Skeletal muscle tissue (tissue), 5 donors: Measurements from ENCODE around the gene PITPNM3. TPM values are rescaled to one million over a fixed set of nuclear protein-coding genes. Genes with fewer than 3 reads are reported as not detected.

Source experiments
- H3K27ac ChIP-seq: one replicate; pipeline ENCODE4 v1.7.0; 2013; ENCODE audit warnings: mild to moderate bottlenecking, low read depth, low read length, inconsistent platforms
- H3K27me3 ChIP-seq, 3 donors: one replicate each; pipeline ENCODE4 v1.7.0; 2013; ENCODE audit warnings: low read length in 3 of 3; ENCODE audit not compliant: control insufficient read depth in 3 of 3, insufficient read depth in 3 of 3
- H3K36me3 ChIP-seq, 3 donors: one replicate each; pipeline ENCODE4 v1.7.0; 2013; ENCODE audit warnings: low read length in 3 of 3; ENCODE audit not compliant: control insufficient read depth in 3 of 3, insufficient read depth in 3 of 3
- H3K4me1 ChIP-seq, 3 donors: one replicate each; pipeline ENCODE4 v1.7.0; 2013; ENCODE audit warnings: low read length in 3 of 3, mild to moderate bottlenecking in 3 of 3; ENCODE audit not compliant: control insufficient read depth in 3 of 3, insufficient read depth in 3 of 3
- H3K4me3 ChIP-seq, 3 donors: one replicate each; pipeline ENCODE4 v1.7.0; 2013; ENCODE audit warnings: low read length in 3 of 3
- H3K9ac ChIP-seq, 3 donors: one replicate each; pipeline ENCODE4 v1.7.0; 2013; ENCODE audit warnings: low read length in 3 of 3, mild to moderate bottlenecking in 3 of 3, moderate library complexity in 2 of 3, low read depth in 1 of 3
- H3K9me3 ChIP-seq, 3 donors: one replicate each; pipeline ENCODE4 v1.7.0; 2013; ENCODE audit warnings: low read length in 3 of 3; ENCODE audit not compliant: control insufficient read depth in 3 of 3
- small RNA-seq: library from RNA; depleted of rRNA; stranded (forward); fragments of <200 nt; gene quantifications from one replicate; pipeline ENCODE3, GENCODE V24; 2014
- total RNA-seq: library from RNA; depleted of rRNA; stranded (reverse); fragments of >200 nt; gene quantifications from one replicate; pipeline ENCODE4 v1.2.3, GENCODE V29; 2014
- donor health status: Osteomylitis.

Gene PITPNM3
- total RNA-seq, 1 donor from 2014 or later = 1.0 TPM

GRCh38 chr17:6413065-6413464 lies 143.3 kb downstream of the PITPNM3 start:
- Histone ChIP-seq H3K27ac (no peak overlapping the region), H3K36me3 (no peaks in the 10 kb centered on the region), H3K9ac (no peak overlapping the region), H3K4me1 (no peaks in the 10 kb centered on the region), H3K4me3 (no peak overlapping the region), H3K27me3 (peaks cover 4 to 24% (median 19%) of the 10 kb centered on the region in 3 donors), H3K9me3 (no peaks in the 10 kb centered on the region)

GRCh38 chr17:6408735-6409134 lies 147.6 kb downstream of the PITPNM3 start:
- H3K9ac ChIP-seq = no peak overlapping the region
- H3K27me3 ChIP-seq = peaks cover 15 to 28% (median 22%) of the 10 kb centered on the region in 3 donors
- no peaks in the 10 kb centered on the region for H3K9me3 ChIP-seq
- H3K27ac ChIP-seq = no peak overlapping the region
- H3K4me3 ChIP-seq = no peak overlapping the region
- H3K36me3 ChIP-seq = no peaks in the 10 kb centered on the region
- no peaks in the 10 kb centered on the region for H3K4me1 ChIP-seq

GRCh38 chr17:6408276-6408675 lies 148.1 kb downstream of the PITPNM3 start:
- Histone ChIP-seq H3K4me3 (no peak overlapping the region), H3K9me3 (no peaks in the 10 kb centered on the region), H3K4me1 (no peaks in the 10 kb centered on the region), H3K9ac (no peak overlapping the region), H3K27me3 (peaks cover 15 to 28% (median 22%) of the 10 kb centered on the region in 3 donors), H3K36me3 (no peaks in the 10 kb centered on the region), H3K27ac (no peak overlapping the region)

- Histone ChIP-seq H3K27ac (no peak overlapping the region), H3K4me1 (no peaks in the 10 kb centered on the region), H3K27me3 (peaks cover 4 to 14% (median 12%) of the 10 kb centered on the region in 3 donors), H3K4me3 (no peak overlapping the region), H3K9ac (no peak overlapping the region), H3K36me3 (no peaks in the 10 kb centered on the region), H3K9me3 (peaks cover 0 to 7% (median 0%) of the 10 kb centered on the region in 3 donors)
These were observed 154.1 kb downstream of the PITPNM3 start for GRCh38 chr17:6402258-6402657.

Small RNA genes lying within 50 kb of the gene (small RNA-seq; reads per million reads assigned to genes)
- not detected for gene RF00017
- not detected for gene RNA5SP435

Other genes with a start within 250 kb of the PITPNM3 start
- not detected for gene AIPL1, start 121.4 kb downstream of the PITPNM3 start, total RNA-seq
- 6.3 TPM for gene PIMREG, start 112.1 kb downstream of the PITPNM3 start, total RNA-seq
- 11.5 TPM for gene KIAA0753, start 84.2 kb upstream of the PITPNM3 start, total RNA-seq
- gene TXNDC17, start 84.5 kb upstream of the PITPNM3 start, total RNA-seq = 8.4 TPM
- gene MED31, start 95.0 kb upstream of the PITPNM3 start, total RNA-seq = 3.1 TPM
- not detected for gene C17orf100, start 95.2 kb upstream of the PITPNM3 start, total RNA-seq
- gene SLC13A5, start 156.8 kb upstream of the PITPNM3 start, total RNA-seq = not detected
- 7.3 TPM for gene XAF1, start 199.5 kb upstream of the PITPNM3 start, total RNA-seq
- under 0.01 TPM for gene FBXO39, start 219.7 kb upstream of the PITPNM3 start, total RNA-seq